Stomach smooth muscle (tissue), 2 donors: ENCODE data around the gene KCNC1.

Source experiments
- H3K27ac ChIP-seq: one replicate; pipeline ENCODE4 v1.7.0; 2013; ENCODE audit warnings: mild to moderate bottlenecking, low read length, inconsistent platforms
- H3K27me3 ChIP-seq, 2 donors: one replicate each; pipeline ENCODE4 v1.7.0; 2013; ENCODE audit warnings: low read length in 2 of 2; ENCODE audit not compliant: insufficient read depth in 2 of 2, control insufficient read depth in 1 of 2
- H3K36me3 ChIP-seq, 2 donors: one replicate each; pipeline ENCODE4 v1.7.0; 2013; ENCODE audit warnings: low read length in 2 of 2; ENCODE audit not compliant: control insufficient read depth in 2 of 2, insufficient read depth in 2 of 2
- H3K4me1 ChIP-seq: one replicate; pipeline ENCODE4 v1.7.0; 2013; ENCODE audit warnings: low read length; ENCODE audit not compliant: control insufficient read depth, insufficient read depth
- H3K4me3 ChIP-seq, 2 donors: one replicate each; pipeline ENCODE4 v1.7.0; 2013; ENCODE audit warnings: low read length in 2 of 2
- H3K9ac ChIP-seq, 2 donors: one replicate each; pipeline ENCODE4 v1.7.0; 2013; ENCODE audit warnings: low read length in 2 of 2, mild to moderate bottlenecking in 1 of 2
- H3K9me3 ChIP-seq, 2 donors: one replicate each; pipeline ENCODE4 v1.7.0; 2013; ENCODE audit warnings: low read length in 2 of 2; ENCODE audit not compliant: control insufficient read depth in 2 of 2
- donor health status: healthy.
- donor health status: Pancreatic carcinoma.

Gene KCNC1

GRCh38 chr11:17831883-17832282 is 97.3 kb downstream of the KCNC1 start:
- no peak overlapping the region for H3K4me3 ChIP-seq
- no peak overlapping the region for H3K27ac ChIP-seq
- H3K9ac ChIP-seq, result no peak overlapping the region
- no peaks in the 10 kb centered on the region for H3K27me3 ChIP-seq
- no peaks in the 10 kb centered on the region for H3K36me3 ChIP-seq
- no peaks in the 10 kb centered on the region for H3K9me3 ChIP-seq
- no peaks in the 10 kb centered on the region for H3K4me1 ChIP-seq
